Ishikawa (cell line): Measurements from ENCODE around the gene KRTAP4-5.
"Not testable (repeated sequence)": the region's sequence is repeated elsewhere in the genome, so short reads cannot be mapped to it uniquely, and the experiment has no call there.

ENCODE experiments used
- CEBPB ChIP-seq: IDR thresholded peaks from 2 replicates; pipeline ENCODE4 v1.6.1; 2012
- CREB1 ChIP-seq: IDR thresholded peaks from 2 replicates; pipeline ENCODE4 v1.6.1; 2012; ENCODE audit warnings: low read depth
- EGR1 ChIP-seq: IDR thresholded peaks from 2 replicates; pipeline ENCODE4 v1.6.1; 2012
- EP300 ChIP-seq: IDR thresholded peaks from 2 replicates; pipeline ENCODE4 v1.6.1; 2012; ENCODE audit warnings: borderline replicate concordance
- FOXM1 ChIP-seq: IDR thresholded peaks from 2 replicates; pipeline ENCODE4 v1.6.1; 2012; ENCODE audit warnings: low read depth, borderline replicate concordance
- MAX ChIP-seq: IDR thresholded peaks from 2 replicates; pipeline ENCODE4 v1.6.1; 2012
- RAD21 ChIP-seq: IDR thresholded peaks from 2 replicates; pipeline ENCODE4 v1.6.1; 2012; ENCODE audit warnings: low read depth
- REST ChIP-seq: IDR thresholded peaks from 2 replicates; pipeline ENCODE4 v1.6.1; 2012; ENCODE audit warnings: low read depth, mild to moderate bottlenecking
- TAF1 ChIP-seq: IDR thresholded peaks from 2 replicates; pipeline ENCODE4 v1.6.1; 2012; ENCODE audit warnings: low read depth, mild to moderate bottlenecking
- TCF12 ChIP-seq: IDR thresholded peaks from 2 replicates; pipeline ENCODE4 v1.6.1; 2012; ENCODE audit warnings: low read depth
- TEAD4 ChIP-seq: IDR thresholded peaks from 2 replicates; pipeline ENCODE4 v1.6.1; 2012
- USF1 ChIP-seq: IDR thresholded peaks from 2 replicates; pipeline ENCODE4 v1.6.1; 2012
- YY1 ChIP-seq: IDR thresholded peaks from 2 replicates; pipeline ENCODE4 v1.6.1; 2012; ENCODE audit warnings: low read depth
- ZBTB7A ChIP-seq: IDR thresholded peaks from 2 replicates; pipeline ENCODE4 v1.6.1; 2012; ENCODE audit warnings: low read depth

GRCh38 chr17:41123991-41124371, 25.6 kb downstream of the KRTAP4-5 start, which contains the start of gene KRTAP4-12:
- TF ChIP-seq YY1, USF1, TCF12, FOXM1, EGR1, MAX, EP300, TEAD4, RAD21, REST, ZBTB7A, CREB1, TAF1, CEBPB: not testable (repeated sequence)
